ENCODE data around the gene COL23A1.

Gene COL23A1

DNA sequence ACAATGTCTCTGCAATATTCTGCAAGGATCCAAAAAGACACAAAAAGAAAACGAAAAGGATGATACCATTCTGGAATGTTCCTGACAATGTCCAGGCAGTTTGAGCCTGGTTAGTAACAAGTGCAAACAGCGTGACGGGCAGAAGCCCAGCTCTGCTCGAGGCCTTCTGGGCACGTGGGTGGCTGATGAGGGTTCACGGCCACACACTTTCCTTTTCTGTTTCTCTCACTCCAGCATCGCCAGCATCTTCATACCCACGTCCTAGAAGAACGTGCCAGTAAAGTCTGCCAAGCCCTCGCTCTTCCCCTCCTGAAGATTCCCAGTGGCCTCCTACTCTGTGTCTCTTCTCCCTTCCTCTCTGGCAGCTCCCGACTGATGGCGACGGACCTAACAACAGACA, 36.7 kb downstream of the COL23A1 start:
- no peak for DNase-seq

DNA sequence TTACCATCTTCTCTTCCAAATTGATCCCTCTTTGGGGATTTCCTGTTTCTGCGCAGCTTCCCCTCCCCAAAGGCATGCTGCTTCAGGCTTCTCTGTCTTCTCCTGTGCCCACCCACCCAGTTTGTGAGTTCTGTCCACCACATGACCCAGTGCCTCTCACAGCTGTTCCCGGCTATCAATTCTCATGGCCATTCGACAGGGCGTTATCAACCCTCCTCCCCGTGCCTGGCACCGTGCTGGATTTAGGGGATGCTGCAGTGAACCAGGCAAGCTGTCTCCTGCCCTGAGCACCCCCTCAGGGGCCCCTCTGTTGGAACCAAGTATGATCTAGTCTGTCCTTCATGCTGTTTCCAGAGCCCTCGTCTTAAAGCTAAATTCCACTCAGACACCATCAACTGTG, 38.7 kb downstream of the COL23A1 start:
- DNase-seq = no peak

DNA sequence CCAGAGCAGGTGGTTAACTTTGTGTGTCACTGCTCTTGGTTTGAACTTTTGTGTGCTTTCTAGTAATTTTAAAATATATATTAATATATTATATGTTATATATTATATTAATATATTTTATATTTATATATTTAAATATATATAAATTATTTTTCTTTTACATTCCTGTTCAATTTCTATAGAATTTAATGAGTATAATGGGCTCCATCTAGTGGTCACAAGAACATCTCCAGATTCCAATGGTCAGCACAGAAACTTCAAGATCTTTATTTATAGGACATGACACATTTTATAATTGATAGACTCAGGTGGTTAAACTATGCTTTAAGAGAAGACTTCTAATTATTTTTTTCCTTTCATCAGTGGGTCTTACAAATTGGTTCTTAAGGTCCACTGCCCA, 39.1 kb downstream of the COL23A1 start:
- peak; percentile 65 for DNase-seq

DNA sequence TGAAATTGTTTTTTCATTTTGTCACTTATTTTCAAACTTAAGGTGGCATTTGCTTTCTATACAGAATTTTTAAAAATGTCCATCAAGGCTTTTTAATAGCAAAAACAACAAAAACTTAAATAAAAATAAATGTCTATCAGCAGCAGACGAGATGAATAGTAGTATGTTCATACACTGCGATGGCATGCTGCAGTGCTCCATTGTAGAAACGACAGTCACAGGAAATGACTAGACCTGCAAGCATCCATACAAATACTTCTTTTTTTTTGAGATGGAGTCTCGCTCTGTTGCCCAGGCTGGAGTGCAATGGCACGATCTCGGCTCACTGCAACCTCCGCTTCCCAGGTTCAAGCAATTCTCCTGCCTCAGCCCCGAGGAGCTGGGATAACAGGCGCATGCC, 41.4 kb downstream of the COL23A1 start:
- no peak for DNase-seq

DNA sequence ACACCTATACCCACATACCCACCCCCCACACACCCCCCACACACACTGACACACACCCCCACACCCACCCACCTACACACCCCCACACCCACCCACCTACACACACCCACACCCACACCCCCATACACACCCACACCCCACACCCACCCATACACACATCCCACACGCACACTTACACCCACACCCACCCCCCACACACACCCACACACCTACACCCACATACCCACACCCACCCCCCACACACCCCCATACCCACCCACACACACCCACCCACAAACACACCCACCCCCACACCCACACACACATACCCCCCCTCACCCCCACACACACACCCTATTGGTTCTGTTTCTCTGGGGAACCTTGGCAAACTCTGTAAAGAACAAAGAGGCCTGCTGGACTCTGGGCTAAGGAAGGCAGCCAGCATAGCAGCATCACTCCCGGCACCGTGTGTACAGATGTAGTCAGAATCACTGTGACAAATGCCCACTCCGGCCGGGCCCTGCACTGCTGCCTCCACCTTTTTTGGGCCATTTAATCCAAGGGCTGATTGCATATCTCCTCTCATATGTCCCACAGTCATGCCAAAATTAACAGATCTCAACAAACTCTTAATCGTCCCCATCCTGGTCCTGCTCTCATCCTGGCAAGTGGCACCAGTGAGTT, 42.3 kb downstream of the COL23A1 start:
- DNase-seq = no peak

DNA sequence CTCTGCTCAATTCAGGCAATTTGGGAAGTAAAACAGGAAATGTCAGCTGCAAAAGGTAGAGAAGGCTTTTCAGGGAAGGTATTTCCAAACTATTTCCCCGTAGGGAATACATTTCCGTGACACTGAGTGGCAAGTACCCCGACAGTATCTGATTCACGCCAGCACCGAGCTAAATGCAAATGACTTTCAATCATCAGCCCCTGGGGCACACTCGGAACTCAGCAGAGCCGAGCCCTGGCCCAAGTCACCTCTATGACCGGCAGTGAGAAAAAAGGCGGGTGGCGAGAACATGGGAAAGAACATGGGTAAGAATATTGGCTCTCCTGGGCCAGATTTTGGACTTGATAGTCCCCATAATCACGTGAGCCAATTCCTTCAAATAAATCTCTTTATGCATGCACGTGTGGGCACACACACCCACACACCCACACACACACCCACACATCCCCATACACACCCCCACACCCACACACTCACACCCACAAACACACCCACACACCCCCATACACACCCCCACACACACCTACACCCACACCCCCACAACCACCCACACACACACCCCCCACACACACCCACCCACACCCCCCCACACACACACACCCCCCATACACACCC, 43.0 kb downstream of the COL23A1 start:
- DNase-seq = no peak

DNA sequence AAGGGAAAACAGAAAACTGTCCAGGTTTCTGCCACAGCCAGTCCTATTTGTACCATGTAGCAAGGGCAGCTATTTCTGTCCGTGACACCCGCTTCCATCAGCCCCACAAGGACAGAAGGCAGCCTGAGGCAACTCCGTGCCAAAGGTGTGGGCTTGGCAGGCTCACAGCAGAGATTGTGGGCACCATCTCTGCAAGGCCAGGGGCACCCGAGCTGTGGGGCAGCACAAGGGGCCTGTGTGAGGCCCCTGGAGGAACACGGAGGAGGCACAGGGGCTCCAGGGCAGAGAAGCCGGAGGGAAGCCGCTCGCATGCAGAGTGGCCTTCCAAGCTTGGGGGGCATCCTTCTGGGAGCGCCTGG, 43.5 kb downstream of the COL23A1 start:
- DNase-seq = no peak

DNA sequence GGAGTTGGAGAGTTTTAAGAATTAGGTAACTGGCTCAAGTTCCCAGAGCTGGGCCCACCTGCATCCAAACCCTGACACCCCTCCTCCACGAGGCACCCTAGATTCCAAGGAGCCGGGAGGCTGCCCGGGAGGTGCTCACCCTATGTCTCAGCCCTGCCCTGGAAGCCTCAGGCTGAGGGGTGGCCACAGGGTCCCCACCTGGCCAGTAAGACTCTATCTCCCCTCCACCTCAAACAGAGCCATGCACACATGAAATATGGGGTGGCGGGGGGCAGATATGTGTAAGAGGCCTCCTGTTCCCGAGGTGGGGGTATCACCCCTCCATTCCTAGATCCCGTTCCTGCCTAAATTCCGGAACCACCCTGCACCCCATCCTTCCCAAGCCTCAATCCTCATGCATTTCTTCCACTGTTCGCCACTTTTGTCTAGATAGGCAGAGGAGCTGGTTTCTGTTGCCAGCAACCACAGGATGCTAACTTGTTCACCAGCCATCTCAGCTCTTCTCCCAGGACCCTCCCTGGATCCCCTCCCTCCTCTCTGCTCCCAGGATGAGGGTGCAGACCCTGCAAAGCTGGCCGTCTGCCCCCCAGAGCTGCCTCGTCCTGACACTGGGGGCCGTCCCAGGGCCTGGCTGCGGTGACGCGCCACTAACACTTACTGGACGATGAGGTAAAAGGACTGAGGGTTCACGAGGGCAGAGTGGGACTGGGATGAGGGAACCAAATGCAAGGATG, 44.1 kb downstream of the COL23A1 start:
- no peak for DNase-seq

DNA sequence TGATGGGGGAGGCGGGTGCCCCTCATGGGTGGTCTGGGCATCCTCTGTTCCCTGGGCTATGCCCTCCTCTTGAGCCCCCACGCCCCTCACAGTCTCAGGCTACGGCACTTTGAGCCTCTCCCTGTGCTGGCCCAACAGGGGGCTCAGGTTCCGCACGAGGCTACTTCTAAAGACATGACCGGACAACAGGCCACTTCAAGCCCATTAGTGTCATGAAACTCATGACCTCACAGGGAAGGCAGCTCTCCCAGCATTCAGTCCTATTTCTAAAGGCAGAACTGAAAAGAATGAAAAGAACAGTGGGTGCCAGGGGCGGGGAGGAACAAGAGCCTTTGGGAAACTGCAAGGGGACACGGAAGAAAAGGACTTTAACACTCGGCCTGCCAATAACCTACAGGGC, 45.0 kb downstream of the COL23A1 start:
- no peak for DNase-seq

DNA sequence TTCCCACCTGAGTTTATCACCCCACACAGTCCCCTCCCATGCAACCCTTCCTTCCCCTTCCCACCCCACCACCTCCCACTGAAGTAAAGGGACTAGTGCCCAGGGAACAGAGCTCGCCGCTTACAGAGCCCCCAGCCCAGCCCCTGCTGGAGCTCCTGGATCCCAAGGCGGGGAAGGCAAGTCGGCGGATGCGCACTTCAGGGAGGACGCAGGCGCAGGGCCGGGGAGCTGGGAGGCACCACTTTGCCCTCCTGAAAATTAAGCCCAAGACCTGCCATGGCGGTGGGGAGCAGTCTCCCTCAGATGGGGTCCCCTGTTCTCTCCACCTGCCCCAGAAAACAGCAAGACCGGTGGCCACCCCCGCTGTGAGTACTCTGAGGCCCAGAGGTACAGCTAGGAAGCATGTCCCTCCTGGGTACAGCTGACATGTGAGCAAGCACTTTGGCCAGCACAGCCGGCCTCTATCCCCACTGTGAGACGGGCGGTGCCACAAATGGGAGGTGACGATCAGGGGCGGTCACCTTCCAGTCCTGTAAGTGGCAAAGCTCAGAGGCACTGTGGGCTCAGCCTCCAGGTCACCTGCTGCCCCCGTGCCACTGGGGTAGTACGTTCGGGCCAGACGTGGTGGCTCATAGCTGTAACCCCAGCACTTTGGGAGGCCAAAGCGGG, 45.9 kb downstream of the COL23A1 start:
- DNase-seq = no peak

DNA sequence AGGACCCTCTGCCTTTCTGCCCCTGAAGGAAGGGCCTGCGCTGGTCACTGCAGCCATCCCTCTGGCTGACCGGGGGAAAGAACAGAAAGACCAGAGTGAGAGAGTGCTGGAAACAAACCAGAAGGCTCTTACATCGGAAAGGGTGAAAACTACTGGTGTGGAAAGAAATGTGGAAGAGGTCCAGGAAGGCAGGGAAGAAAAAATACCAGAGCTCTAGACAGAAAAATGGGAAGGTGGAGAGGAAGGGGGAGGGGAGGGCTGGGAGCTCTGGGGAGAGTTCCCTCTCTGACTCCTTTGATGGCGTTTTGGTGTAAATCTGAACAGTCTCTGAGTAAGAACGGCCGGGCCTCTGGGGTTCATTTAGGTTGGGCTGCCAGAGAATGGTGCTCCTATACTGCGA, 47.7 kb downstream of the COL23A1 start:
- DNase-seq = no peak

DNA sequence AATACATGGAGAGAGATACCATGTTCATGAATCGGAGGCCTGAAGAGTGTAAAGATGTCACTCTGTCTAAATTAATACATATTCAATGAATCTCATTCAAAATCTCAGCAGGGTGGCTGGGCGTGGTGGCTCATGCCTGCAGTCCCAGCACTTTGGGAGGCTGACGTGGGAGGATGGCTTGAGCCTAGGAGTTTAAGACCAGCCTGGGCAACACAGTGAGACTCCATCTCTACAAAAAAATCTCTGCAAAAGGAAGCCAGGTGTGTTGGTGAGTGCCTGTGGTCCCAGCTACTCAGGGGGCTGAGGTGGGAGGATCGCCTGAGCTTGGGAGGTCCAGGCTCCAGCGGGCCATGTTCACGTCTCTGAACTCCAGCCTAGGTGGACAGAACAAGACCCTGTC, 49.7 kb downstream of the COL23A1 start:
- DNase-seq = no peak

DNA sequence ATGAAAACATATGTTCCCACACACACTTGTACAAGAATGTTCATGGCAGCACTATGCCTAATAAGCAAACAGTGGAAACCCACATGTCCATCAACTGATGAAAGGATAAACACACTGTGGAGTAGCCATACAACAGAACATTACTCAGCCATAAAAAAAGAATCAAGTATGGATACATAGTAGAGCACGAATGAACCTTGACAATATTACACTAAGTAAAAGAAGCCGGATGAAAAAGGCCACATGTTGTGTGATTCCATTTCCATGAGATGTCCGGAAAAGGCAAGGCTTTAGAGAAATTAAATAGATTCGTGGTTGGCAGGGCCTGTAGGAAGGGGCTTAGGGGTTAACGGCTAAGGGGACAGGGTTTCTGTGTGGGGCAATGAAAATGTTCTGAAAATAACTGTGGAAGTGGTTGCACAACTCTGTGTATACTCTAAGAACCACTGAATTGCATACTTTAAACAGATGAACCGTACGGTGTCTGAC, 51.4 kb downstream of the COL23A1 start:
- DNase-seq = peak; percentile 79 to 87

DNA sequence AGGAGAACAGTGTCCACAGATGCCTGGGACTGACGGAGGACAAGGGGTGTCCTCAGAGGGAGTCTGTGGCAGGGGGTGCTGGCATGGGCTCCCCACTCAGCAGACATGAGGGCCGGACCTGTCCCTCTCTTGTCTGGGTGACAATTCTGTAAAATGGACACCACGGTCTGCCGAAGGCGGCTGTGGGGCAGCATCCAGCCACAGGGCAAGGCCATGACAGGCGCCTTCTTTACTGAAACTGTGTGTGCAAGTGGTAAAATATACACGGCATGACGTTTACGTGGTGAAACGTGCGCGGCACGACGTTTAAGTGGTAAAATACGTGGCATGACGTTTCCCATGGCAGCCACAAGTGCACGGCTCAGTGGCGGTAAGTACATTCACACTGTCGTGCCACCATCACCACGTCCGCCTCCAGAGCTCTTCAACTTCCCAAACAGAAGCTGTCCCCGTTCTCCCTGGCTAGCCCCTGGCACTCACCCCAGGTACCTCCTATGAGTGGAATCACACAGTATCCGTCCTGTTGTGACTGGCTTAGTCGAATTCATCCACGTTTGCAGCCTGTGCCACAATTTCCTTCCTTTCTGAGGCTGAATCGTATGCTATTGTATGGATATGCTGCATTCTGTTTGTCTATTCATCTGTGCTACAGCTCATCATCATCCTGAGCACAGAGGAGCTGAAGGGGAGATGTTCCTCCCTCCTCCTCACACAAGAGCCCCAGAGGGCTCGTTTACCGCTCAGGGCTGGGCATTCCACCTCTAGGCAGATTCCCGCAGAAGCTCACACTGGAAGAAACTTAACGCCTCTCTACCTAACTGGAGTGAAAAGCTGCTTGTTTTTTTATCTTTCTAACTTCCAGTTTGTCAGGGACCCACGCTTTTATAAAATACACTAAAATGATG, 52.5 kb downstream of the COL23A1 start:
- DNase-seq = peak in 1 of 2 experiments; percentile 14

DNA sequence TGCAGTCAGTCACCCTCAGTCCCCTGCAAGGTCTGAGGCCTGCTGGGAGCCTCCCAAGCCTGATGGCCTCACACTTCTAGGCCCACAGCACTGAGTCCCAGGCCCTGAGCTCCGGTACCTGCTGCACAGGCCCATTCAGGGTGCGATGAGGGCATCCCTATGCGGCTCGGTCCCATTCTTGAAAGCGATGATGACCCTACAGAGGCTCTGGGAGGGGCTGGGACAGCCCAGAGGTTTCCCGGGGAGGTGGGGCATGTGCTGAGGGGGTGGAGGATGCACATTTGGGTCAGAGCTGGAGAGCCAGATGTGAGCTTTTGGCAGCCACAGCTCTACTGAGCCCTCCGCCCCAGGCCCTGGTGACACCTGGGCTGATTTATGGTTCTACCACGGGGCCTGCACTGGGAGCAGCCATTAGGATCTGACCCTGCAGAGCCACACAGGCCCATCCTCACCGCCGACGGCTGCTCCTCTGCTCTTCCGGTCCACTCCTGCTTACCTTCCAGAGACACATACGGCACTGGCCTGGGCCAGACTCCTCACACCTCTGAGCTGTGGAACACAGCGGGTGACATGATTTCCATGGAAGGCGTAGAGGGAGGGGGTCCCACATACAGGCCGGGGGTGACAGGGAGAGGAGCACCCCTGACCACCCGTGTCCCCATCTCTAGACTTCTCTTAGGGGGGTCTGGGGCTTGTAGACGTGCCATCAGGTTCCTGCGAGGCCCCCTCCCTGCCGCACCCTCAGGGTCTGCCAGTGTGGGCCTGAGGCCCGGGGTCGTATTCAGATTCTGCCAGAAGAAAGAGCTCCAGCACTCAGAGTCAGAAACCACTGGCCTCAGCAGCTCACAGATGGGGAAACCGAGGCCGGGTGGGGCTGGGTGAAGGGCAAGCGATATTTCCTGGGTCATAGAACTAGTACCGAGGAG, 53.4 kb downstream of the COL23A1 start:
- DNase-seq = no peak

DNA sequence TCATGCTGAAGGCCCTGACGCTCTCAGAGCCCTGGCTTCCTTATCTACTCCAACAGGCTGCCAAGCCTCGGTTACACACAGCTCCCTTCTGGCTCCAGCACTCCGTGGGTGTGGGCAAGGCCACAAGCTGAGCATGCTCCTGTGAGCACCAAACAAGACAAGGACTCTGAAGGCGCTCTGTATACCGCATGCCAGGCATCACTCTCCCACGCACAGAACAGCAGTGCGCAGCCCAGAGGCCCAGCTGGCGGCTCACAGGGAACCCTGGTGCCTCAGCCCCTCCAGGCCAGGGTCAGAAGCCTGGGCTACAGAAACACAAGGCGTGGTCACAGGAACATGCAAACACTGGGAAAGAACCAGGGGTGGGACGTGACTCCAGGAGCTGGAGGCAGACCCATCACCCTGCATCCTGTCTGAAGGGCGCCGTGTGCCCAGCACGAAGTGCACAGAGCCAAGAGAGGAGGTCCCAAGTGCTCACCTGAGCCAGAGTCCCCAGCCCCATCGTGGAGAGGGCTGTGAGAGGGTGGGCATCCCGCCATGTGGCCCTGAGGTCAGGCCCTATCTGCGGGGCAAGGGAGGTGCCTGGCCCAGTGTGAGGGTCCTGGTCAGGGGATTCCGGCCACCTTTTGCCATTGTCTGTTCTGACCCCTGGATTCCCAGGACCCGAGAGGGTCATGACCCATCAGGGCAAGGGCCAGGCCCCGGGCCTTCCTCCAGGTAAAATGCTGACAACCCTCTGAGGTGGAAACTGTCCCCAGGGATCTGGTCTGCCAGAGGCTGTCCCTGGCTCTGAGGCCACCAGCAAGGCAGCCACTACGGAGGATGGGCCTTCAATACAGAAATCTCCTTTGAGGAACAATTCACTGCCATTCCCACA, 54.7 kb downstream of the COL23A1 start:
- peak; percentile 65 to 69 for DNase-seq

DNA sequence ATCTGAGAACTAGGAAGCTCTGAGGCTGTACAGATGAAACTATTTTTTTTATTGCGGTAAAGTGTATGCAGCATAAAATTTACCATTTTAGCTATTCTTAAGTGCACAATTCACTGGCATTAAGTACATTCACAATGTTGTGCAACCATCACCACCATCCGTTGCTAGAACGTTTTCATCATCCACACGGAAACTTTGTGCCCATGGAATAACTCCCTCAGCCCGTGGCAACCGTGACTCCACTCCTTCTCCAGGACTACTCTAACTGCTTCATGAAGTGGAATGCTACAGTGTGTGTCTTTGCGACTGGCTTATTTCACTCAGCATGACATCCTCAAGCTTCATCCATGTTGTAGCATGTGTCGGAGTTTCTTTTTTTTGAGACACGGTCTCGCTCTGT, 57.1 kb downstream of the COL23A1 start:
- DNase-seq = no peak

DNA sequence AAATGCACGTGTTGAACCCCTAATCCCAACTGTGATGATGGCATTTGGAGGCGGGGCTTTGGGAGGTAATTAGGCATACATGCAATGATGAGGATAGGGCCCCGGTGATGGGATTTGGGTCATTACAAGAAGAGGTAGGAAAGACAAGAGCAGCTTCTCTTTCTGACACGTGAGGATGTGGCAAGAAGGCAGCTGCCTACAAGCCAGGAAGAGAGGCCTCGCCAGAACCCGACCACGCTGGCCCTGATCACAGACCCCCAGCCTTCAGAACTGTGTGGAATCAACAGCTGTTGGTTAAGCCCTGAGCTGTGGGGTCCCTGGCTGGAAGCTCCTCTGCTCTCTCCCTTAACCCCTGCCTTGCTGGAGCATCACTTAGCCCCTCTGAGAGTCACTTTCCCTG, 57.5 kb downstream of the COL23A1 start:
- peak; percentile 28 to 57 for DNase-seq

DNA sequence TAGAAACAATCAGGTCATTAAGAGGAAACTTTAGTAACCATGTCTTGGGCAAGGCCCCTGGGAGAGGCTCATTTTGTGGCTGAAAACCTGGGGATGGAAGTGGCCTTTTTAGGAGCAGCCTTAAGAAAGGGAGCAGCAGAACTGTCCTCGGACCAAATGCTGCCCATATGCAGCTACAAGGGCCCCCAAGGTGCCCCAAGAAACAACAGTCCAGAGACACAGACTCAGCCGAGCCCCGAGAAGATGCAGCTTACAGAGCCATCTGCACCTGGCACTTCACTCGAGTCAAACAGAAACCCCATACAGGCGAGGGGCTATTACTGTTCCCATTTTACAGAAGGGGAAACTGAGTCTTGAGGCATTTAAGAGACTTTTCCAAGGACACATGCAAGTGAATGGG, 58.0 kb downstream of the COL23A1 start:
- no peak for DNase-seq

DNA sequence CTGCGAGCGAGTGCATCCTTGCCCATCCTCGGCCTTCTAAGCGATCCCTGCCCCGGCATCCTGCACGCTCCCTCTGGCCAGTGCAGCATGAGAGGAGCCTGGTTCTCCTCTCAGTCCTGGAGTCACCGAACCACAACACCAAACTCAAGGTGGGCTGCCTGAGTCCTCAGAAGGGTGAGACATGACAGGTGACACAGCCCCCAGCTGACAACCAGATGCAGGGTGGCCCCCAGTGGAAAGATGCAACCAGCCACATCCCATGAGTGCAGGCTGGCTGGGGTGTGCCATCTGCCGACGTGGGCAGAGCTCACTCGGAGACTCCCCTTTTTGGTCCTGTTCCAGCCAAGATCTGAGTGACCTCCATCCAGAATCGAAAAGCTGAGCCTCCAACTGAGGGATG, 58.4 kb downstream of the COL23A1 start:
- no peak for DNase-seq

All from Kasumi-1 (cell line).